GM19043 (cell line): ENCODE results near the gene MAP2K3.

ENCODE experiments used
- ATAC-seq: cut with Tn5 transposase; IDR thresholded peaks from one replicate; pipeline ENCODE4 v1.9.1; 2021; ENCODE audit warnings: low read depth; ENCODE audit not compliant: unreplicated experiment

Gene MAP2K3

GRCh38 chr17:21362331-21362931 is 77.9 kb downstream of the MAP2K3 start:
- no peak for ATAC-seq

GRCh38 chr17:21363776-21364642 is 79.5 kb downstream of the MAP2K3 start:
- ATAC-seq: no peak
